Transverse colon (tissue), 4 donors: ENCODE data around the gene STK11IP.

Experiments
- EP300 ChIP-seq: sonication (generic); formaldehyde crosslinking; IDR thresholded peaks from one replicate; pipeline ENCODE4 v1.6.1; 2017; ENCODE audit warnings: antibody characterized with exemption, low read depth
- POLR2A ChIP-seq: fragments of 450-650 bp; IDR thresholded peaks from one replicate; pipeline ENCODE4 v1.6.1; 2016; ENCODE audit warnings: antibody characterized with exemption, mild to moderate bottlenecking, moderate library complexity
- POLR2AphosphoS5 ChIP-seq, 3 donors: sonication (generic); formaldehyde crosslinking; IDR thresholded peaks; one replicate each; pipeline ENCODE4 v1.6.1; 2016; ENCODE audit warnings: antibody characterized with exemption in 3 of 3
- TF ChIP-seq, protein P1 (sequence below), 5 experiments: fragments of 200-600 bp in 3 of 5; fragments of 450-650 bp in 2 of 5; sonication (generic) in 3 of 5; IDR thresholded peaks; 1 replicate in 2 of 5; 2 replicates in 3 of 5; pipeline ENCODE4 v1.5.1; 2016 to 2017; ENCODE audit warnings: antibody characterized with exemption in 5 of 5, inconsistent platforms in 3 of 5, mild to moderate bottlenecking in 2 of 5, moderate library complexity in 1 of 5

DNA sequence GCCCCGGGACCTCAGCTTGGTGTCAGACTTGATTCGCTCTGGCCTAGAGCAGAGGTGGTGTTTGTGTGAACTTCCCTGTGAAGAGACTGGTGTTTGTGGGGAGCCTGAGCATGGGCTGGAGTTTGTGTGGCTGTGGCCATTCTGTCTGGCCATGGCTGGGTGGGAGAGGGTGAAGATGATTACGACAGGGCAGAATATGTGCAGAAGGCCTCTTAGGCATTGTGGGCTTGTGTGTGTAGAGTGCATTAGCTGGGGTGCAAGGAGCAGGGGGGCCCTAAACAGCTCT, 36.8 kb upstream of the STK11IP start:
- TF ChIP-seq POLR2A (no peak), POLR2AphosphoS5 (IDR thresholded peaks at IDR 0.05) (no peak), EP300 (no peak)
- TF ChIP-seq, protein P1, sequence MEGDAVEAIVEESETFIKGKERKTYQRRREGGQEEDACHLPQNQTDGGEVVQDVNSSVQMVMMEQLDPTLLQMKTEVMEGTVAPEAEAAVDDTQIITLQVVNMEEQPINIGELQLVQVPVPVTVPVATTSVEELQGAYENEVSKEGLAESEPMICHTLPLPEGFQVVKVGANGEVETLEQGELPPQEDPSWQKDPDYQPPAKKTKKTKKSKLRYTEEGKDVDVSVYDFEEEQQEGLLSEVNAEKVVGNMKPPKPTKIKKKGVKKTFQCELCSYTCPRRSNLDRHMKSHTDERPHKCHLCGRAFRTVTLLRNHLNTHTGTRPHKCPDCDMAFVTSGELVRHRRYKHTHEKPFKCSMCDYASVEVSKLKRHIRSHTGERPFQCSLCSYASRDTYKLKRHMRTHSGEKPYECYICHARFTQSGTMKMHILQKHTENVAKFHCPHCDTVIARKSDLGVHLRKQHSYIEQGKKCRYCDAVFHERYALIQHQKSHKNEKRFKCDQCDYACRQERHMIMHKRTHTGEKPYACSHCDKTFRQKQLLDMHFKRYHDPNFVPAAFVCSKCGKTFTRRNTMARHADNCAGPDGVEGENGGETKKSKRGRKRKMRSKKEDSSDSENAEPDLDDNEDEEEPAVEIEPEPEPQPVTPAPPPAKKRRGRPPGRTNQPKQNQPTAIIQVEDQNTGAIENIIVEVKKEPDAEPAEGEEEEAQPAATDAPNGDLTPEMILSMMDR (IDR thresholded peaks at IDR 0.05), result no peak
